Astrocyte (in vitro differentiated cells and primary cell): ENCODE measurements around the gene CSNK1E.

Experiments used
- CTCF ChIP-seq: IDR thresholded peaks from 2 replicates; pipeline ENCODE4 v1.5.1; 2011; ENCODE audit warnings: low read depth, mild to moderate bottlenecking, inconsistent platforms, low read length, moderate library complexity; ENCODE audit not compliant: insufficient read depth
- EZH2 ChIP-seq: IDR thresholded peaks from 2 replicates; pipeline ENCODE4 v1.6.1; 2012; ENCODE audit warnings: mild to moderate bottlenecking, low read length, inconsistent platforms; ENCODE audit not compliant: insufficient read depth

- TF ChIP-seq CTCF (no peak), EZH2 (no peak)
These were observed 38.0 kb upstream of the CSNK1E start for GRCh38 chr22:38355275-38355674.
